ENCODE measurements around the gene IGFALS.

The IGFALS gene

DNA sequence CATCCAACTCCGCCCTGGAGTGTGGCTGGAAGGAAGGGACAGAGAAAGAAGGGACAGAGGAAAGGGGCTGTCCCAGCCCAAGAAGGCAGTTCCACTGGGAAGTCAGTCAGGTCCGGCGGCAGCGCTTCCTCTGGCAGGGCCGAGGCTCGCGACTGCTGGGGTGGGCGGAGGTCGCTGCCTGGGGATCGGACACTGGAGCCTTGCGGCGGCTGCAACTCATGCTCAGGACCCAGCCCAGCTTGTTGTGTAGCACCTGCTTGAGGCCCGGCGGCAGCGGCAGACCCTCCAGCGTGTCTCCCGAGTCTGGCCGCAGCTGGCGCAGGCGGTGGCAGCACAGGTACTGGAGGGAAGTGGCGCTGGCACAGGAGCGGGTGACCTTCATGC is 16.5 kb downstream of the IGFALS start:
- no peak for DNase-seq (ENCODE audit: low read depth, low spot score)

DNA sequence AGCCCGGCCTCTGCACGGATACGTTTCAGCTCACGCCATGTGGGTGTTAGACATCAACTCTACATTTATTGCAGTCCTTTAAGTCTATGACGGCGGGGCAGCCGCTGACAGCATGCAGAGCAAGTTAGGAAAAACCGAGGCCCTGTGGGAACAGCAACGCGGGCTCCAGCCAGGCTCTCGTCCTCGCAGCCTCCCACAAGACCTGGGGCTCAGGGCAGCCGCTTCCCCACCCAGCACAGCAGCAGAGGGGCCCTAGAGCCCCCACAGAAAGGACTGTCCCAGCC is 16.9 kb downstream of the IGFALS start:
- no peak for DNase-seq (ENCODE audit: low read depth, low spot score)

DNA sequence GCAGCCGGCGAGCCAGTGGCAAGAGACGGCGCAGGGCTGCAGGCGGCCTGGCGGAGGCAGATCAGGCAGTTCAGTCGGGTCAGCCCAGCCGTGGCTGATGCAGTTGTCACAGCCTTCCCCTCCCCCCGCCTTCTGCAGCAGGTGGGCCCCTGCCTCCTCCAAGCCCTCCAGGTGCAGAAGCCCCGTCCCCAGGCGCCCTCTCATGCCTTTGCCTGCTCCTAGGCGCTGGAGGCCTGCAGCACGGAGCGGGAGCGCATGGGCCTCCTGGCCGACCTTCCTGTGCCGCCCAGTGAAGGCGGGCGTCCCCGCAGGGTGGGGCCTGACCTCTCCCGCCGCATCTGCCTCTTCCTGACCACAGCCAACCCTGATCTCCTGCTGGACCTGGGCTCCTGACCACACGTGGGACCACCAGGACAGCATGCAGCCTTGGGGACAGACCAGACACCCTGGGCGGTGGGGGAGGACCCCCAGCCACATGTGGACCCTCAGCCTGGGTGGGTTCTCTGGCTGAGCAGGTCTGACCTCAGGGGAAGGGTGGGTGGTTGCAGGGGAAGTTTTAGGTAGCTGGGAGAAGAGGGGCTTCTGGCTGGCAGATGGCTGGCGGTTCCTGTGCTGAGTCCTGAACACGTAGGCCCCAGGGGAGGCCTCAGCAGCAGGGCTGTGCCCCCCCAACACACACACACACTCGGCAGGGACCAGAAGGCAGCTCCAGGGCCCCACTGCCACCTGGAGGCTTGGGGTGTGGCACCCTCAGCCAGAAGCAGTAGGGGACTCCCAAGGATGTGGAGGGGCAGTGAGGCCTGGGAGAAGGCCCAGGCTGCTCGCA is 17.4 kb downstream of the IGFALS start:
- no peak for DNase-seq (ENCODE audit: low read depth, low spot score)

DNA sequence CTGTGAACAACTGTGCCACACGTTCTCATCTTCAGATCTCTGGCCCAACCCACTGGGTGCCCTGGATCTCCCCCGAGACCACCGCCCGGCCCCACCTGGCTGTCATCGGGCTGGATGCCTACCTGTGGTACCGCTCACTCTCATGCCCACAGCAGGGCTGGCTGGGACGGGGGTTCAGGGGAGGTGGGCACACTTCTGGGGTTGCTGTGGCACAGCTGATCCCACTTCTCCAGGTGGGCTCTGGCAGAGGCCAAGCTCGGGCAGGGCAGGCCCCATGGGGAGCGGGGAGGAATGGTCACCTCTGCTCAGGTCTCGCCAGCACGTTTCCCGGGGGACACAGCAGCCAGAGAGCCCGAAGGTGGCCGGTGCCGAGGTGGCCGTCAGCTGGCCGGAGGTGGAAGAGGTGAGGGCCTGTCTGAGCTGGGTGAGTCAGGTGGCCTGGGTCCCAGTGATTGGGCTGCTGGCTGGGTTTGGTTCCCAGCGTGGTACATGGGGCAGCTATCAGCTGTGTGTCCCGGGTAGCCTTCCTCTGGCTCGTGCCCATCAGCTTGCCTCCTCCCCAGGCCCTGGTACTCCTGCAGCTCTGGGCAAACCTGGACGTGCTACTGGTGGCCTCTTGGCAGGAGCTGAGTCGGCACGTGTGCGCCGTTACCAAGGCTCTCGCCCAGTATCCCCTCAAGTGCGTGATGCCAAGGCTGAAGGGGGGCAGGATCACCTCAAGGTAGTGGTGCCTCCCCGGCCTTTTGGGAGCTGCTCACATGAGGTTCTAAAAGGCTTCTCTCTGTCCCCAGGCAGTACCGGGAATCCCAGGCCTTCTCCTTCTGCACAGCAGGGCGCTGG is 18.3 kb downstream of the IGFALS start:
- no peak for DNase-seq (ENCODE audit: low read depth, low spot score)

DNA sequence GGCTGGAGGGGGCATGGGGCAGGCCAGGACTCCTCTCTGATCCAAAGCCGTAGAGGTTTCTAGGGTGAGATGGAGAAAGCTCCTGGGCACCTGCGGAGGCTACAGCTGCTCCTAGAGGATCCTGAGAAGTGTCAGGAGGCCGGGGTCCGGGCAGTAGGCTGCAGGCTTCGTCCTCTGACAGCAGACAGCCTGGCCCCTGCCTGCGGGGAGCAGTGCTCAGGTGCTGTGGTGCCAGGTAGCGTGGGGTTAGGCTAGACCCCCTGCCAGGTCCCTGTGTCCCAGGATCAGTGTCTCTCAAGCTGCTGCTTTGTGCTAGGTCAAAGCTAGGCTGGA is 19.1 kb downstream of the IGFALS start:
- DNase-seq (ENCODE audit: low read depth, low spot score) = no peak

DNA sequence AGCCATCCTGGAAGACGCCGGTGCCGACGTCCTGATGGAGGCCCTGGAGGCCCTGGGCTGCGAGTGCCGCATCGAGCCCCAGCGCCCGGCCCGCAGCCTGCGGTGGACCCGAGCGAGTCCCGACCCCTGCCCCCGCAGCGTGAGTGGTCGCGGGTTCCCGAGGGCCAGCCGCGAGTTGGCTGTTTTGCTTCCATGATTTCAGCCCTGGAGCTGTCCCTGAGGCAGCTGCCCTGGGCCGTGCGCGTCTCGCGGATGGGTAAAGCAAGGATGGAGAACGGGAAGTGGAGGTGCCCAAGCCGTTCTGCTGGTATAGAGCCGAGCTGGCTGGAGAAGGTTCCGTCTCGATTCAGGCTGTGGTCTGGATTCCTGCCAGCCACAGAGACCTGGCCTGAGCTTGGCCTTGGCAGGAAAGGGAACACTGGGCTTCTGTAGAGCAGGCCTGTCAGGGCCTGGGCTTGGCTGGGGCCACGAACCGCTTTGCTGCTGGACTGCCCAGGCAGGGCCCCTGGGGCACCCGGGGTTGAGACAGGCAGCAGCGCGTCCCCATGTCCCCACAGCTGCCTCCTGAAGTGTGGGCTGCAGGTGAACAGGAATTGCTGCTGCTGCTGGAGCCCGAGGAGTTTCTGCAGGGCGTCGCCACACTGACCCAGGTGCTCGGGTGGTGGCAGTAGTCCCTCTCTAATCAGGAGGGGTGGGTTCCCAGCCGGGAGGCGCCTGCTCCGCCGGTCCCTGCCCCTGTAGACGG is 19.6 kb downstream of the IGFALS start:
- no peak for DNase-seq (ENCODE audit: low read depth, low spot score)

DNA sequence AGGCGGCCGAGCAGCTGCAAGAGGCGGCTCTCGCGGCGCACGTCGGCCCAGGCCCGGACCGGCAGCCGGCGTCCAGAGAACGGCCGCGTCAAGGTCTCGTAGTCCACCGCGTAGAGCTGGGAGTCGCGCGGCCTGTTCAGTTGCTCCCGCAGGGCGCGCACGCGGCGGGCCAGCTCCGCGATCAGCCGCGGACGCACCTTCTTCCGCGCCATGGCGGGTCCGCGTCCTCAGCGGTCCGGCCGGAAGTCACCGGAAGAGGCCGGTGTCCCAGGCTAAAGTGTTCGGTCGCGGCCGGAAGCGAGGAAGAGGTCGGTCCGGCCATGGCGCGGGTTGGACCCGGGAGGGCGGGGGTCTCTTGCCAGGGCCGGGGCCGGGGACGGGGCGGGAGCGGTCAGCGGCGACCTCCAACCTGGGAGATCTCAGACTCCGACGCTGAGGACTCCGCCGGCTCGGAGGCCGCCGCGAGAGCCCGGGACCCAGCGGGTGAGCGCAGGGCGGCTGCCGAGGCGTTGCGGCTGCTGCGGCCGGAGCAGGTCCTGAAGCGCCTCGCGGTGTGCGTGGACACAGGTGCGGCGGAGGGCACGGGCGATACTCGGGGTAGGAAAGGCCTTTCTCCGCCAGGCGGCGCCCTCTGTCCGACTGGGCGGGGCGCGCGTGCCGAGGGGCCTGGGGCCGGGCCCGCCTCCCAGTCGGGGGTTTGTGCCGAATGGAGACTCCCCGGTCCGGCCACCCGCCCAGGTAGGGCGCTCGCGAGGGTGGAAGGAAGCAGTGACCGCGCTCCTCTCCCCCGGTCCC is 20.4 kb downstream of the IGFALS start, which contains the start of gene MRPS34:
Gene MRPS34, minus strand, starts transcription at position 227 of the 795 bp plus-strand sequence. Its CDS starts 15 bp downstream, at position 212.
- peak; percentile 92 for DNase-seq (ENCODE audit: low read depth, low spot score)

DNA sequence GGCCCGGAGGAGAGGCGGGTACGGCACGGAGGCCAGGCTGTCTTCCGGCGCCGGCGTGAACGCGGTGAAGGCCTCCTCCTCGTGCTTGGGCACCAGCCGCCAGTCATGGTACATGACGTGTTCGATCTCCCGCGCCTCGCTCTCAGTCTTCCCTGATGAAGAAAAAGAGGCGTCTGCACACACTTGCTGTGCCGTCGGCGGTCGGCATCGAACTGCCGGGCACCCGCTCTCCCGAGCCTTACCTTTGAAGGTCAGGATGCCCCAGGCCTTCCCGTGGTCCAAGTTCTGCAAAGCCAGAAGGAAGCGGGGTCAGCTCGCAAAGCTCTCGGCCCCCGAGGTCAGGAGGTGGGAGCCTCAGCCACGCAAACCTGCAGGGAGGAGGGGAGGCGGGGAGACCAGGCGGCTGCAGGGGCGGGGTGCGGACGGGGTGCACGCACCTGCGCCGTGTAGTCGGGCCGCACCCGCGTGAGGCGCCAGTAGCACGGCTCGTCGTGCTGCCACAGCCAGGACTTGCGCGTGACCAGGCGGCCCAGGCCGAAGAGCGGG is 21.1 kb downstream of the IGFALS start, which contains the start of gene EME2:
Gene EME2, plus strand, starts transcription at position 449 of the 546 bp plus-strand sequence. CDS start 418 bp downstream, outside the sequence.
- peak; percentile 38 for DNase-seq (ENCODE audit: low read depth, low spot score)

DNA sequence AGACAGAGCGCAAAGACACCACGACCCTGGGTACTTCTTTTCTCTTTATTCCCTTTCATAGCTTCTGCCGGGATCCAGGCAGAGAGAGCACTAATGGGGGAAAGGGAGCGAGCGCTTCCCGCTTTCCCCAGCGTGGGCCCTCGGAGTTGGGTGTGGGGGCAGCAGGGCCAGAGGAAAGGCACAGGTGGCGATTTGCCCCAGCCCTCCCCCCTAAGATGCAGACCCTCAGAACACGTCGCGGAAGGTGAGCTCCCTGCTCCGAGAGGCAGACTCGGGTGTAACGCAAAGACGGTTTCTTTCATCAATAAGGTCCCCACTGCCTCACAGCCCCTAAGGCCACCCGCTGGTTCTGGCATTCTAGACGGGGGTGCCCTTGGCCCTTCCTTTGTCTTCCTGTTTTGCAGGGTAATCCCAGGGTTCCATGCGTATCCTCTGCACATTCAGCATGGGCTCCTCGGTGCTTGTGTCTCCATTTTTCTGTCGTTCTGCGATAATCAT is 21.6 kb downstream of the IGFALS start:
- peak; percentile 42 for DNase-seq (ENCODE audit: low read depth, low spot score)

DNA sequence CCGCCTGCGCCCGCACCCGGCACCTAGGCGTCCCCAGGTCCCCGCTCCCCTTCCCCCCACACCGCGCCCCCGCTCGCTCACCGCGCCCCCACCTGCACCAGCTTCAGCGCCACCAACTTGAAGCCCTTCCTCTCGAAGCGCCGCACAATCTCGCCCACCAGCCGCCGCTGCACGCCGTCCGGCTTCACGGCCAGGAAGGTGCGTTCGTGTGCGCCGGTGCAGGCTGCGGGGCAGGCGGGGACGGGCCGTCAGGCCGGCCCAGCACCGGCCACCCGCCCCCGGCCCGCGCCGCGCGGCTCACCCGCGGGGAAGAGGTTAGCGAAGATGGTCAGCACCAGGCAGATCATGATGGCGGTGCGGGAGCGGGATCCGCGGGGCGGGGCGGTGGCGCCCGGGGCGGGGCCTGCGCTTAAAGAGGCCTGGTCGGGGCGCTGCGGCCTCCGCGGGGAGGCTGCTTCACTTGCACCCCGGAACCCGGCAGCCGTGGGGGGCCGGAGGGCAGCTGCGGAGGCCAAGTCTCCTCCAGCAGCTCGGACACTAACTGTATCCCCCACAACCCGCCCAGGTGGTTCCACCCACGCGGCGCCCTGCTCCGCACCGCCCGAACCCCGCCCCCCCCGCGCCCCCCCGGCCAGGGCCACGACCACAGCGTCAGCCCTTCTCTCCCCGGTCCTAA is 22.2 kb downstream of the IGFALS start, which contains the start of gene NME3:
Gene NME3, minus strand, starts transcription at position 356 of the 676 bp plus-strand sequence. Its CDS starts 9 bp downstream, at position 347.
- no peak for DNase-seq (ENCODE audit: low read depth, low spot score)

DNA sequence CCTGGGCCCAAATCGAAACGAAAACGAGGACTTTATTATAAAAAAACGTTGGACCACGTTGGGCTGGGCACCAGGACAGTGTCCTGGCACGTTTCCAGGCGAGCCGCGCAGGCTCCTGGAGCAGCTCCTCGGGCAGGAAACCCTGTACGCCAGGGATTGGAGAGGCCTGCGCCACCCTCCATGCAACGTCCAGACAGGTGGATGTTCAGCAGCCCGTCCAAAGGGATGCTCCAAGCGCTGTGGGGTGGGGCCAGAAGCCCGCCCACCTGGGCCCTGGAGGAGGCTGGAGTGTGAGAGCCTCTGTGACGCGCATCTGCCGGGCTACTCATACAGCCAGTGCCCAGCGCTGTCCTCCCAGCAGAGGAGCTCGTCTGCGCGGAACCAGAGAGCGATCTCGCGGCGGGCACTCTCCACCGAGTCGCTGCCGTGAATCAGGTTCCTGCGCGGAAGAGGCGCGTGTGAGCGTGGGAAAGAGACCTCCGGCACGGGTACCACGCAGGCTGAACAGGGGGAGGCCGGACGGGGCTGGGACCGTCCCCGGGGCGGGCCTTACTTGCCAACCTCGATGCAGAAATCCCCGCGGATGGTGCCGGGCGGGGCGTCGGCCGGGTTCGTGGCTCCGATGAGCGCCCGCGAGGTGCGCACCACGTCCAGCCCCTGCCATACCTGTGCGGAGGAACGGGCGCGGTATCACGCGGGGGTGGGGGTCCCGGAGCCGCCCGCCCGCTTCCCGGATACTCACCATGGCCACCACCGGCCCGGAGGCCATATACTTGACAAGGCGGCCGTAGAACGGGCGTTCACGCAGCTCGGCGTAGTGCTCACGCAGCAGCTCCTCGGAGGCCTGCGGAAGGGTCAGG is 22.9 kb downstream of the IGFALS start:
- DNase-seq (ENCODE audit: low read depth, low spot score) = peak; percentile 53

DNA sequence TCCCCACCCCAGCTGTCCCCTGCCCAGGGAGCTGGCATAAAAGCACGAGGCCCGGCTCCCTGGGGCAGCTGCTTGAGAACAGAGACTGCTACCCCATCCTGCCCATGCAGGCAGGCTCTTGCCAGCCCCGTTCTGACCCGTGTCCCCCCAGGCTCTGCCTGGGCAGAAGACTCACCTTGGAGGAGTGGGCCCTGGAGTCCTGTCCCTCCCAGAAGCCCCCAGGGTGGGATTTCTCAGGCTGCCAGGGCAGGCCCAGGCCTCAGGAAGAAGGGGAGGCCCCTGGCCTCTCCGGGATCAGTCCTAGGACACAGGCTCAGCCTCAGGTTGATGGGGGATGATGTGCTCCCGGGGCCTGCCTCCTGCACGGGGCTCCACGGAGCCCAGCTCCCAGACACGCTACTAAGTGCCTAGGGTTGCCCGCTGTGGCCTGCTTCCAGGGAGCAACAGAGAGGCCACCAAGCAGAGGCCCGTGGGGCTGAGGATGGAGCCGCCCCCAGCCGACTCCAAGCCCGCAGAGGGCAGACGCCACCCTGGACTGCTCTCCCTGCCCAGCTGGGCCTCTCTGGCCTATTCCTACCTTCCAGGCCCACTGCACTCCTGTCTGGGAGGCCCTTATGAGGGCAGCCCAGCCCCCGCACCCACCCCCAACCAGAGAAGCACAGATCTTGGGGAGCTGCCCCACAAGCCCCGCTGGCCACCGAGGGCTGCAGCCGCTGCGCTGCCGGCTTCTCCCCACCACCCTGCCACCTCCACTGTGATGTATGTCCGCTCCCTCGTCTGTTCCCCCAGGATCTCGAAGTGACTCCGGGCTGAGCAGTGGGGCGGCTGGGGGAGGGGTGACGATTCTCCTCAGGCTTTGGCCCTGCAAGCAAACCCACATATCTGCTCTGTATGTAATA is 23.9 kb downstream of the IGFALS start:
- no peak for DNase-seq (ENCODE audit: low read depth, low spot score)

DNA sequence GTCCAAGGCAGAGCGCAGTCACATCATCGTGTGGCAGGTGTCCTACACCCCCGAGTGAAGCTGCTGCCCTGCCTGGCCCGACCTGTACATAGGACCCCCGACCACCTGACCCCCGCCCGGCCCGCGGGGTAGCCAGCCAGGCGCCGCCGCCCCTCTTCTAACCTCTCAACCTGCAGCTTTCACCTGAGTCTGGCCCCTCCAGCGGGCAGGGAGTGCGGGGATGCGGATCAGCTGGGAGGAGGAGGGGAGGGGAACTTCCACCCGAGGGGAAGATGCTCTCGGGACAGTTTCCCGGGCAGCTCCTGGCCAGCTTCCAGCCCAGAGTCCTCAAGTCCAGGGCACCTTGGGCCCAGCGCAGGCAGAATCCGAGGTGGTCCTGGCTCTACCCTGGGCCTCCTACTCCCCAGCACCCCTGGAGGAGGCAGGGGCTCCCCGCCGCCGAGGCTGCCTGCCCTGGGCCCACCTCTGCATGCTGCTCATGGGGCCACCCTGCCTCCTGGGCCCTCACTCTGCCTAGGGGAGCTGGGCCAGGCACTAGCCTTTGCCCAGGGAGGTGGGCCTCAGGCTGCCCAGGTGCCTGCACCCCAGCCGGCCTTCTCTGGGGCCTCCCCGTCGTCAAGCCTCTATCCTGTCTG is 24.6 kb downstream of the IGFALS start:
- DNase-seq (ENCODE audit: low read depth, low spot score) = no peak

DNA sequence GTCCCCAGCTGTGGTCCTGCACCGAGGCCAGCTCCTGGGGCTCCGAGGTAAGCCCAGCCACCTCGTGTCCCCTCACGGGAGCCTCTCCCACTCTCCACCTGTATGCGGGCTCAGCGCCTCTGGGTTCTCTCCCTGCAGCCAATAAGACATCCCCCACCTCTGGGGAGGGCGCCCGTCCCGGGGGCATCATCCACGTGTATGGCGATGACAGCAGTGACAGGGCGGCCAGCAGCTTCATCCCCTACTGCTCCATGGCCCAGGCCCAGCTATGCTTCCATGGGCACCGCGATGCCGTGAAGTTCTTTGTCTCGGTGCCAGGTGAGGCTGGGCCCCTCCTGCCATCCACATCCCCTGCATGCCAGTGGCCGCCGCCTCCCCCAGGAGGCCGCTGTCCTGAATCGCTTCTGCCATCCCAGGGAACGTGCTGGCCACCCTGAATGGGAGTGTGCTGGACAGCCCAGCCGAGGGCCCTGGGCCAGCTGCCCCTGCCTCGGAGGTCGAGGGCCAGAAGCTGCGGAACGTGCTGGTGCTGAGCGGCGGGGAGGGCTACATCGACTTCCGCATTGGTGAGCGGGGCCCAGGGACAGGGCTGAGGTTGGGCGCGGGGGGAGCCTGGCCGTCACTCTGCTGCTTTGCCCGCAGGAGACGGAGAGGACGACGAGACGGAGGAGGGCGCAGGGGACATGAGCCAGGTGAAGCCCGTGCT is 25.3 kb downstream of the IGFALS start:
- no peak for DNase-seq (ENCODE audit: low read depth, low spot score)

DNA sequence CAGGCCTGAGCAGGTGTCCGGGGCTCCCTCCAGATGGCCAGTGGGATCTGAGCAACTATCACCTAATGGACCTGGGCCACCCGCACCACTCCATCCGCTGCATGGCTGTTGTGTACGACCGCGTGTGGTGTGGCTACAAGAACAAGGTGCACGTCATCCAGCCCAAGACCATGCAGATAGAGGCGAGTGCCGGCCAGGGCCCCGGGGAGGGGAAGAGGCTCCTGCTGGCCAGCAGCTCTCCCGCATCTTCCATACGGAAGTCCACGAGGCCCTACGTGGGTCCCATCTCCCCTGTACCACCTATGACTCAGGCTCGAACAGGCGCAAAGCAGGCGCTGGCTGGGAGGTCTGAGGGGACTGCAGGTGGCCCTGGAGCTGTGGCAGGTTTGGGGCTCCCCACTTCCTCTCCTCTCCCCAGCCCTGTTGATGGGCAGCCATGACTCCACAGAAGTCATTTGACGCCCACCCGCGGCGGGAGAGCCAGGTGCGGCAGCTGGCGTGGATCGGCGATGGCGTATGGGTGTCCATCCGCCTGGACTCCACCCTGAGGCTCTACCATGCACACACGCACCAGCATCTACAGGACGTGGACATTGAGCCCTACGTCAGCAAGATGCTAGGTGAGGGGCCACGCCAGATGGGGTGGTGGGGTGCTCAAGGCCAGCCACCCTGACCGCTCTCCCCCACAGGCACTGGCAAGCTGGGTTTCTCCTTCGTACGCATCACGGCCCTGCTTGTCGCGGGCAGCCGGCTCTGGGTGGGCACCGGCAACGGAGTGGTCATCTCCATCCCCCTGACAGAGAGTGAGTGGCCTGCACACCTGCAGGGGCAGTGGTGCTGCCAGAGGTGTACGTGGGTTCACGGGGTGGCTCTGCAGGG is 26.1 kb downstream of the IGFALS start:
- no peak for DNase-seq (ENCODE audit: low read depth, low spot score)

DNA sequence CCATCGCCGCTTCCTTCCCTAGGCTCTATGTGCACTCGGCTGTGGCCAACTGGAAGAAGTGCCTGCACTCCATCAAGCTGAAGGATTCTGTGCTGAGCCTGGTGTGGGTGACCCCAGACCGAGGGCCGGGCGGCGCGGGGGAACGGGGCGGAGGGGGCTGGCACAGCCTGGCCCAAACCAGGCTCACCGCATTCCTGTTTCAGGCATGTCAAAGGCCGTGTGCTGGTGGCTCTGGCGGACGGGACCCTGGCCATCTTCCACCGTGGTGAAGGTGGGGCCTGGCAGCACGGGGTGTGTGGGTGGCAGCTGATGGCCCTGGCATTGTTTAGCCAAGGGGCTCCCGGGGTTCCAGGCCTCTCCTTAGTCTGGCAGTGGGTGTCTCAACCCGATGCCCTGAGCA is 26.8 kb downstream of the IGFALS start:
- DNase-seq (ENCODE audit: low read depth, low spot score) = no peak

All from ELF-1 (cell line).